GM23338 (cell line): ENCODE results near the gene PDE10A. TPM values are rescaled to one million over a fixed set of nuclear protein-coding genes. Genes with fewer than 3 reads are reported as not detected.

Experiments
- ATAC-seq: fragments of 200-7000 bp; cut with Tn5 transposase; 3 replicates; pipeline ENCODE4 v1.9.1; 2020
- DNase-seq: peaks from one replicate; pipeline ENCODE4 v3.0.0-alpha.2; 2015; ENCODE audit warnings: low spot score
- H2AFZ ChIP-seq: fragments of 200-600 bp; sonication (generic); 2 replicates; pipeline ENCODE4 v1.8.0; 2016; ENCODE audit warnings: antibody characterized with exemption, mild to moderate bottlenecking, moderate library complexity
- H3F3A ChIP-seq: fragments of 200-600 bp; sonication (generic); replicated peaks from 2 replicates; pipeline ENCODE4 v1.8.0; 2017; ENCODE audit warnings: antibody characterized with exemption, mixed run types, low read depth
- H3K27ac ChIP-seq: fragments of 200-600 bp; sonication (generic); 2 replicates; pipeline ENCODE4 v1.6.1; 2016; ENCODE audit warnings: low read depth
- H3K27me3 ChIP-seq: fragments of 200-600 bp; sonication (generic); 2 replicates; pipeline ENCODE4 v1.8.0; 2016; ENCODE audit warnings: mild to moderate bottlenecking, mixed run types, moderate library complexity; ENCODE audit not compliant: insufficient read depth
- H3K36me3 ChIP-seq: fragments of 200-600 bp; sonication (generic); 2 replicates; pipeline ENCODE4 v1.8.0; 2016; ENCODE audit warnings: mild to moderate bottlenecking; ENCODE audit not compliant: insufficient read depth
- H3K4me1 ChIP-seq: fragments of 200-600 bp; sonication (generic); 2 replicates; pipeline ENCODE4 v1.8.0; 2016; ENCODE audit warnings: mild to moderate bottlenecking, moderate library complexity; ENCODE audit not compliant: insufficient read depth
- H3K4me2 ChIP-seq: fragments of 200-600 bp; sonication (generic); 2 replicates; pipeline ENCODE4 v1.7.1; 2017; ENCODE audit warnings: mixed run types
- H3K4me3 ChIP-seq: fragments of 200-600 bp; sonication (generic); 2 replicates; pipeline ENCODE4 v1.6.1; 2016; ENCODE audit warnings: mixed run types
- H3K79me2 ChIP-seq: fragments of 200-600 bp; sonication (generic); replicated peaks from 2 replicates; pipeline ENCODE4 v1.8.0; 2017; ENCODE audit warnings: mild to moderate bottlenecking; ENCODE audit not compliant: insufficient read depth
- H3K9me2 ChIP-seq: fragments of 200-600 bp; sonication (generic); 2 replicates; pipeline ENCODE4 v1.8.0; 2017; ENCODE audit not compliant: insufficient read depth
- H4K20me1 ChIP-seq: fragments of 200-600 bp; sonication (generic); replicated peaks from 2 replicates; pipeline ENCODE4 v1.8.0; 2017; ENCODE audit warnings: mild to moderate bottlenecking; ENCODE audit not compliant: insufficient read depth
- H3K27ac Mint-ChIP-seq: 2 replicates; pipeline ENCODE4 v1.8.0; 2020; ENCODE audit warnings: inconsistent platforms, mild to moderate bottlenecking, moderate library complexity, mixed read lengths
- H3K27me3 Mint-ChIP-seq: 3 replicates; pipeline ENCODE4 v1.8.0; 2022; ENCODE audit warnings: low read depth, mild to moderate bottlenecking, moderate library complexity, mixed read lengths, inconsistent platforms; ENCODE audit not compliant: insufficient read depth, poor library complexity
- H3K36me3 Mint-ChIP-seq: 3 replicates; pipeline ENCODE4 v1.8.0; 2021; ENCODE audit warnings: low read depth, mild to moderate bottlenecking, inconsistent platforms, moderate library complexity, mixed read lengths
- H3K4me1 Mint-ChIP-seq: 3 replicates; pipeline ENCODE4 v1.8.0; 2020; ENCODE audit warnings: mild to moderate bottlenecking, inconsistent platforms, mixed read lengths
- H3K4me3 Mint-ChIP-seq: 3 replicates; pipeline ENCODE4 v1.8.0; 2021; ENCODE audit warnings: moderate library complexity, mild to moderate bottlenecking, inconsistent platforms, mixed read lengths
- H3K9me3 Mint-ChIP-seq: 3 replicates; pipeline ENCODE4 v1.8.0; 2020; ENCODE audit warnings: moderate library complexity, mild to moderate bottlenecking, inconsistent platforms, mixed read lengths
- CREB1 ChIP-seq: fragments of 250-450 bp; sonication (Bioruptor Pico); IDR thresholded peaks from 2 replicates; pipeline ENCODE4 v1.5.0; 2020; ENCODE audit warnings: low read depth, mild to moderate bottlenecking, moderate library complexity
- EZH2 ChIP-seq: fragments of 200-600 bp; sonication (generic); IDR thresholded peaks from one replicate; pipeline ENCODE4 v1.8.0; 2017; ENCODE audit warnings: antibody characterized with exemption, mild to moderate bottlenecking, low read depth; ENCODE audit not compliant: unreplicated experiment
- EZH2phosphoT487 ChIP-seq: fragments of 200-600 bp; sonication (generic); IDR thresholded peaks from one replicate; pipeline ENCODE4 v1.8.1; 2018; ENCODE audit warnings: antibody characterized with exemption; ENCODE audit not compliant: unreplicated experiment
- JUNB ChIP-seq: IDR thresholded peaks from one replicate; pipeline ENCODE4 v1.6.1; 2016; ENCODE audit warnings: antibody characterized with exemption; ENCODE audit not compliant: unreplicated experiment
- NANOG ChIP-seq: IDR thresholded peaks from 2 replicates; pipeline ENCODE4 v1.6.1; 2016; ENCODE audit warnings: antibody characterized with exemption, borderline replicate concordance
- POLR2AphosphoS5 ChIP-seq: IDR thresholded peaks from 2 replicates; pipeline ENCODE4 v1.6.1; 2016; ENCODE audit warnings: antibody characterized with exemption, low read depth
- STAT1 ChIP-seq: IDR thresholded peaks from one replicate; pipeline ENCODE4 v1.6.1; 2016; ENCODE audit warnings: antibody characterized with exemption; ENCODE audit not compliant: unreplicated experiment
- ZNF114 ChIP-seq: fragments of 250-450 bp; sonication (Bioruptor Pico); IDR thresholded peaks from 2 replicates; pipeline ENCODE4 v1.5.0; 2020; ENCODE audit warnings: mild to moderate bottlenecking, moderate library complexity
- ZNF331 ChIP-seq: fragments of 250-450 bp; sonication (Bioruptor Pico); IDR thresholded peaks from 2 replicates; pipeline ENCODE4 v1.5.0; 2020; ENCODE audit warnings: low read depth, mild to moderate bottlenecking, moderate library complexity
- polyA plus RNA-seq: library from polyadenylated mRNA; unstranded; fragments of >200 nt; fragmentation: Nextera tagmentation; extraction: Ambion mirVana; gene quantifications from 2 replicates; pipeline ENCODE4 v1.2.1, GENCODE V29; 2016
- total RNA-seq: library from RNA; depleted of rRNA; stranded (reverse); fragments of >200 nt; shearing (Covaris generic); gene quantifications from 2 replicates; pipeline ENCODE4 v1.2.3, GENCODE V29; 2014
- TF ChIP-seq, protein P1 (sequence below): fragments of 250-450 bp; sonication (Bioruptor Pico); IDR thresholded peaks from 2 replicates; pipeline ENCODE4 v1.5.0; 2020; ENCODE audit warnings: mild to moderate bottlenecking, moderate library complexity
- TF ChIP-seq, protein P2 (sequence below): IDR thresholded peaks from one replicate; pipeline ENCODE4 v1.6.1; 2018; ENCODE audit warnings: antibody characterized with exemption; ENCODE audit not compliant: unreplicated experiment
- TF ChIP-seq, protein P3 (sequence below), 2 experiments: fragments of 200-600 bp in 1 of 2; sonication (generic) in 1 of 2; conservative IDR thresholded peaks; 2 replicates each; pipeline versions ENCODE4 v1.5.1 to v1.6.1; 2016 to 2017; ENCODE audit warnings: antibody characterized with exemption in 2 of 2, low read depth in 2 of 2, mild to moderate bottlenecking in 2 of 2, moderate library complexity in 1 of 2
- TF ChIP-seq, protein P4 (sequence below): IDR thresholded peaks from 2 replicates; pipeline ENCODE4 v1.6.1; 2016; ENCODE audit warnings: antibody characterized with exemption

Gene PDE10A
- total and polyA plus RNA-seq, 2 experiments from 2014 or later, result 0.50 to 3.9 TPM

DNA sequence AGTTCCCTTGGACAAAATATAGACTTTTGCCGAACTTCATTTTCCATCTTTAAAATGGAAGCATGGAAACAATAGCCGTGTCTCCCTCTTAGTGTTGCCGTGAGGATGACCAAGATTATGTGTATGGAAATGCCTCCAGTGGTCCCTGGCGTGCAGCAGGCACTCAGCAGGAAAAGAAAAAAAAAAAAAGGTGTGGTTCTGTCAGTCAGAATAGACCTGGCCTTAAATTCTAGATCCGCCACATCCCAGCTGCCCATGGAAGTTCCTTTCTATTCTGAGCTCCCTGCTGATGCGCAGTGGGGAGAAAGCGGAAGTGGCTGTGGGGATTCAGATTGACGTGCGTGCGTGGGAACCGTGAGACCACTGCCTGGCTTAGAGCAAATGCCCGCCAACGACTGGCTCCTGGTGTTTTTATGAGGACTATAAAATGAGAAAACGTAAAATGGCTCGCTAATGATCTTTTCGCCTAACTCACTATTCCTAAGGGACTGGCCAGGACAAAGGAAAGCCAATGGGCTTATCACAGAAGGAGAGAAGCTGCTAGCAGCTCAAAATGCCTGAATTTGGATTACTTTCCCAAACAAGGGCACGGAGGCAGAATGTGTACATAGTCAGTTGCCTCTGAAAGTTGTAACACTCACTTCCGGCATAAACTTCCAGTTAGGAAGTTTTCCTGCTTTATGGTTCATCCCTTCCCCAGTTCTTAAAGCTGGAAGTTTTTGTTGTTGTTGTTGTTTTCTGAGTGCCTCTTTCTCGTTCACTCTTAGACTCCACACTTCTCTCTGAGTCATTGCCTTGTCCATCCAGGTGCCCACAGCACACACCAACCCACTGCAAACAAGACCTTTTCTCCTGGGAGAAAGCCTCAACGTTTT lies 11.4 kb upstream of the PDE10A start:
- peak overlapping the region; percentile 2; the same call in 1 of the 2 replicates for H3K4me2 ChIP-seq
- H3K27ac Mint-ChIP-seq, result no peak overlapping the region
- peak overlapping the region; percentile 89 for H2AFZ ChIP-seq

More for the DNA sequence above, 11.4 kb upstream of the PDE10A start:
- DNase-seq (no peak), ATAC-seq (peak; percentile 36; the same call in 1 of the 3 replicates)
- no peak overlapping the region for H3K4me3 Mint-ChIP-seq
- no peaks in the 10 kb centered on the region for H3K9me3 Mint-ChIP-seq
- no peak for TF ChIP-seq STAT1
- TF ChIP-seq ZNF114, result no peak
- no peak for TF ChIP-seq JUNB
- TF ChIP-seq EZH2, result no peak
- TF ChIP-seq, protein P1, sequence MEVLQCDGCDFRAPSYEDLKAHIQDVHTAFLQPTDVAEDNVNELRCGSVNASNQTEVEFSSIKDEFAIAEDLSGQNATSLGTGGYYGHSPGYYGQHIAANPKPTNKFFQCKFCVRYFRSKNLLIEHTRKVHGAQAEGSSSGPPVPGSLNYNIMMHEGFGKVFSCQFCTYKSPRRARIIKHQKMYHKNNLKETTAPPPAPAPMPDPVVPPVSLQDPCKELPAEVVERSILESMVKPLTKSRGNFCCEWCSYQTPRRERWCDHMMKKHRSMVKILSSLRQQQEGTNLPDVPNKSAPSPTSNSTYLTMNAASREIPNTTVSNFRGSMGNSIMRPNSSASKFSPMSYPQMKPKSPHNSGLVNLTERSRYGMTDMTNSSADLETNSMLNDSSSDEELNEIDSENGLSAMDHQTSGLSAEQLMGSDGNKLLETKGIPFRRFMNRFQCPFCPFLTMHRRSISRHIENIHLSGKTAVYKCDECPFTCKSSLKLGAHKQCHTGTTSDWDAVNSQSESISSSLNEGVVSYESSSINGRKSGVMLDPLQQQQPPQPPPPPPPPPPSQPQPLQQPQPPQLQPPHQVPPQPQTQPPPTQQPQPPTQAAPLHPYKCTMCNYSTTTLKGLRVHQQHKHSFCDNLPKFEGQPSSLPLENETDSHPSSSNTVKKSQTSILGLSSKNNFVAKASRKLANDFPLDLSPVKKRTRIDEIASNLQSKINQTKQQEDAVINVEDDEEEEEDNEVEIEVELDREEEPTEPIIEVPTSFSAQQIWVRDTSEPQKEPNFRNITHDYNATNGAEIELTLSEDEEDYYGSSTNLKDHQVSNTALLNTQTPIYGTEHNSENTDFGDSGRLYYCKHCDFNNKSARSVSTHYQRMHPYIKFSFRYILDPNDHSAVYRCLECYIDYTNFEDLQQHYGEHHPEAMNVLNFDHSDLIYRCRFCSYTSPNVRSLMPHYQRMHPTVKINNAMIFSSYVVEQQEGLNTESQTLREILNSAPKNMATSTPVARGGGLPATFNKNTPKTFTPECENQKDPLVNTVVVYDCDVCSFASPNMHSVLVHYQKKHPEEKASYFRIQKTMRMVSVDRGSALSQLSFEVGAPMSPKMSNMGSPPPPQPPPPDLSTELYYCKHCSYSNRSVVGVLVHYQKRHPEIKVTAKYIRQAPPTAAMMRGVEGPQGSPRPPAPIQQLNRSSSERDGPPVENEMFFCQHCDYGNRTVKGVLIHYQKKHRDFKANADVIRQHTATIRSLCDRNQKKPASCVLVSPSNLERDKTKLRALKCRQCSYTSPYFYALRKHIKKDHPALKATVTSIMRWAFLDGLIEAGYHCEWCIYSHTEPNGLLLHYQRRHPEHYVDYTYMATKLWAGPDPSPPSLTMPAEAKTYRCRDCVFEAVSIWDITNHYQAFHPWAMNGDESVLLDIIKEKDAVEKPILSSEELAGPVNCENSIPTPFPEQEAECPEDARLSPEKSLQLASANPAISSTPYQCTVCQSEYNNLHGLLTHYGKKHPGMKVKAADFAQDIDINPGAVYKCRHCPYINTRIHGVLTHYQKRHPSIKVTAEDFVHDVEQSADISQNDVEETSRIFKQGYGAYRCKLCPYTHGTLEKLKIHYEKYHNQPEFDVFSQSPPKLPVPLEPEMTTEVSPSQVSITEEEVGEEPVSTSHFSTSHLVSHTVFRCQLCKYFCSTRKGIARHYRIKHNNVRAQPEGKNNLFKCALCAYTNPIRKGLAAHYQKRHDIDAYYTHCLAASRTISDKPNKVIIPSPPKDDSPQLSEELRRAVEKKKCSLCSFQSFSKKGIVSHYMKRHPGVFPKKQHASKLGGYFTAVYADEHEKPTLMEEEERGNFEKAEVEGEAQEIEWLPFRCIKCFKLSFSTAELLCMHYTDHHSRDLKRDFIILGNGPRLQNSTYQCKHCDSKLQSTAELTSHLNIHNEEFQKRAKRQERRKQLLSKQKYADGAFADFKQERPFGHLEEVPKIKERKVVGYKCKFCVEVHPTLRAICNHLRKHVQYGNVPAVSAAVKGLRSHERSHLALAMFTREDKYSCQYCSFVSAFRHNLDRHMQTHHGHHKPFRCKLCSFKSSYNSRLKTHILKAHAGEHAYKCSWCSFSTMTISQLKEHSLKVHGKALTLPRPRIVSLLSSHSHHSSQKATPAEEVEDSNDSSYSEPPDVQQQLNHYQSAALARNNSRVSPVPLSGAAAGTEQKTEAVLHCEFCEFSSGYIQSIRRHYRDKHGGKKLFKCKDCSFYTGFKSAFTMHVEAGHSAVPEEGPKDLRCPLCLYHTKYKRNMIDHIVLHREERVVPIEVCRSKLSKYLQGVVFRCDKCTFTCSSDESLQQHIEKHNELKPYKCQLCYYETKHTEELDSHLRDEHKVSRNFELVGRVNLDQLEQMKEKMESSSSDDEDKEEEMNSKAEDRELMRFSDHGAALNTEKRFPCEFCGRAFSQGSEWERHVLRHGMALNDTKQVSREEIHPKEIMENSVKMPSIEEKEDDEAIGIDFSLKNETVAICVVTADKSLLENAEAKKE (CRISPR knock-in tag), result no peak
- no peak for TF ChIP-seq CREB1 (CRISPR knock-in tag)
- TF ChIP-seq NANOG, result no peak
- no peak for TF ChIP-seq ZNF331
- TF ChIP-seq, protein P2, sequence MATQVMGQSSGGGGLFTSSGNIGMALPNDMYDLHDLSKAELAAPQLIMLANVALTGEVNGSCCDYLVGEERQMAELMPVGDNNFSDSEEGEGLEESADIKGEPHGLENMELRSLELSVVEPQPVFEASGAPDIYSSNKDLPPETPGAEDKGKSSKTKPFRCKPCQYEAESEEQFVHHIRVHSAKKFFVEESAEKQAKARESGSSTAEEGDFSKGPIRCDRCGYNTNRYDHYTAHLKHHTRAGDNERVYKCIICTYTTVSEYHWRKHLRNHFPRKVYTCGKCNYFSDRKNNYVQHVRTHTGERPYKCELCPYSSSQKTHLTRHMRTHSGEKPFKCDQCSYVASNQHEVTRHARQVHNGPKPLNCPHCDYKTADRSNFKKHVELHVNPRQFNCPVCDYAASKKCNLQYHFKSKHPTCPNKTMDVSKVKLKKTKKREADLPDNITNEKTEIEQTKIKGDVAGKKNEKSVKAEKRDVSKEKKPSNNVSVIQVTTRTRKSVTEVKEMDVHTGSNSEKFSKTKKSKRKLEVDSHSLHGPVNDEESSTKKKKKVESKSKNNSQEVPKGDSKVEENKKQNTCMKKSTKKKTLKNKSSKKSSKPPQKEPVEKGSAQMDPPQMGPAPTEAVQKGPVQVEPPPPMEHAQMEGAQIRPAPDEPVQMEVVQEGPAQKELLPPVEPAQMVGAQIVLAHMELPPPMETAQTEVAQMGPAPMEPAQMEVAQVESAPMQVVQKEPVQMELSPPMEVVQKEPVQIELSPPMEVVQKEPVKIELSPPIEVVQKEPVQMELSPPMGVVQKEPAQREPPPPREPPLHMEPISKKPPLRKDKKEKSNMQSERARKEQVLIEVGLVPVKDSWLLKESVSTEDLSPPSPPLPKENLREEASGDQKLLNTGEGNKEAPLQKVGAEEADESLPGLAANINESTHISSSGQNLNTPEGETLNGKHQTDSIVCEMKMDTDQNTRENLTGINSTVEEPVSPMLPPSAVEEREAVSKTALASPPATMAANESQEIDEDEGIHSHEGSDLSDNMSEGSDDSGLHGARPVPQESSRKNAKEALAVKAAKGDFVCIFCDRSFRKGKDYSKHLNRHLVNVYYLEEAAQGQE, result no peak
- TF ChIP-seq POLR2AphosphoS5, result no peak
- TF ChIP-seq EZH2phosphoT487, result no peak
- TF ChIP-seq, protein P3, sequence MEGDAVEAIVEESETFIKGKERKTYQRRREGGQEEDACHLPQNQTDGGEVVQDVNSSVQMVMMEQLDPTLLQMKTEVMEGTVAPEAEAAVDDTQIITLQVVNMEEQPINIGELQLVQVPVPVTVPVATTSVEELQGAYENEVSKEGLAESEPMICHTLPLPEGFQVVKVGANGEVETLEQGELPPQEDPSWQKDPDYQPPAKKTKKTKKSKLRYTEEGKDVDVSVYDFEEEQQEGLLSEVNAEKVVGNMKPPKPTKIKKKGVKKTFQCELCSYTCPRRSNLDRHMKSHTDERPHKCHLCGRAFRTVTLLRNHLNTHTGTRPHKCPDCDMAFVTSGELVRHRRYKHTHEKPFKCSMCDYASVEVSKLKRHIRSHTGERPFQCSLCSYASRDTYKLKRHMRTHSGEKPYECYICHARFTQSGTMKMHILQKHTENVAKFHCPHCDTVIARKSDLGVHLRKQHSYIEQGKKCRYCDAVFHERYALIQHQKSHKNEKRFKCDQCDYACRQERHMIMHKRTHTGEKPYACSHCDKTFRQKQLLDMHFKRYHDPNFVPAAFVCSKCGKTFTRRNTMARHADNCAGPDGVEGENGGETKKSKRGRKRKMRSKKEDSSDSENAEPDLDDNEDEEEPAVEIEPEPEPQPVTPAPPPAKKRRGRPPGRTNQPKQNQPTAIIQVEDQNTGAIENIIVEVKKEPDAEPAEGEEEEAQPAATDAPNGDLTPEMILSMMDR (conservative IDR thresholded peaks at IDR 0.05; ENCODE audit: low read depth in 2 of 2), result no peak
- TF ChIP-seq, protein P4, sequence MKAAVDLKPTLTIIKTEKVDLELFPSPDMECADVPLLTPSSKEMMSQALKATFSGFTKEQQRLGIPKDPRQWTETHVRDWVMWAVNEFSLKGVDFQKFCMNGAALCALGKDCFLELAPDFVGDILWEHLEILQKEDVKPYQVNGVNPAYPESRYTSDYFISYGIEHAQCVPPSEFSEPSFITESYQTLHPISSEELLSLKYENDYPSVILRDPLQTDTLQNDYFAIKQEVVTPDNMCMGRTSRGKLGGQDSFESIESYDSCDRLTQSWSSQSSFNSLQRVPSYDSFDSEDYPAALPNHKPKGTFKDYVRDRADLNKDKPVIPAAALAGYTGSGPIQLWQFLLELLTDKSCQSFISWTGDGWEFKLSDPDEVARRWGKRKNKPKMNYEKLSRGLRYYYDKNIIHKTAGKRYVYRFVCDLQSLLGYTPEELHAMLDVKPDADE, result no peak
- no peaks in the 10 kb centered on the region for H3K27me3 ChIP-seq
- H4K20me1 ChIP-seq, result no peaks in the 10 kb centered on the region
- H3K4me3 ChIP-seq, result no peak overlapping the region
- H3K36me3 Mint-ChIP-seq, result no peaks in the 10 kb centered on the region
- H3K36me3 ChIP-seq, result no peaks in the 10 kb centered on the region
- peaks cover 28% of the 10 kb centered on the region; the same call in 1 of the 2 replicates for H3K4me1 ChIP-seq
- peaks cover 41% of the 10 kb centered on the region for H3K4me1 Mint-ChIP-seq
- H3K9me2 ChIP-seq, result no peaks in the 10 kb centered on the region
- peaks cover 7% of the 10 kb centered on the region for H3K27me3 Mint-ChIP-seq
- no peak overlapping the region for H3K27ac ChIP-seq
- no peaks in the 10 kb centered on the region for H3K79me2 ChIP-seq
- no peaks in the 10 kb centered on the region for H3F3A ChIP-seq
